Muscle layer of duodenum (tissue), 2 donors: Measurements from ENCODE around the gene RGSL1.
"Not testable (repeated sequence)": the region's sequence is repeated elsewhere in the genome, so short reads cannot be mapped to it uniquely, and the experiment has no call there.

Experiments
- H3K27ac ChIP-seq: one replicate; pipeline ENCODE4 v1.7.0; 2013; ENCODE audit warnings: mild to moderate bottlenecking, low read length
- H3K27me3 ChIP-seq: one replicate; pipeline ENCODE4 v1.7.0; 2013; ENCODE audit warnings: low read depth, mild to moderate bottlenecking, control low read depth, low read length
- H3K36me3 ChIP-seq, 2 donors: one replicate each; pipeline ENCODE4 v1.7.0; 2013; ENCODE audit warnings: low read length in 2 of 2, control low read depth in 1 of 2, mild to moderate bottlenecking in 1 of 2; ENCODE audit not compliant: insufficient read depth in 2 of 2, control insufficient read depth in 1 of 2
- H3K4me1 ChIP-seq, 2 donors: one replicate each; pipeline ENCODE4 v1.7.0; 2013; ENCODE audit warnings: low read length in 2 of 2, mild to moderate bottlenecking in 2 of 2, control low read depth in 1 of 2, moderate library complexity in 1 of 2; ENCODE audit not compliant: insufficient read depth in 2 of 2, control insufficient read depth in 1 of 2
- H3K4me3 ChIP-seq, 2 donors: one replicate each; pipeline ENCODE4 v1.7.0; 2013; ENCODE audit warnings: low read length in 2 of 2, low read depth in 1 of 2, mild to moderate bottlenecking in 1 of 2
- H3K9me3 ChIP-seq, 2 donors: one replicate each; pipeline ENCODE4 v1.7.0; 2013; ENCODE audit warnings: low read length in 2 of 2, control low read depth in 1 of 2, mild to moderate bottlenecking in 1 of 2; ENCODE audit not compliant: control insufficient read depth in 1 of 2
- donor health status: healthy.

The RGSL1 gene

GRCh38 chr1:182493063-182493462 lies 43.1 kb downstream of the RGSL1 start:
- no peak overlapping the region for H3K4me3 ChIP-seq
- H3K36me3 ChIP-seq, result no peaks in the 10 kb centered on the region
- no peaks in the 10 kb centered on the region for H3K4me1 ChIP-seq
- no peak overlapping the region for H3K27ac ChIP-seq
- no peaks in the 10 kb centered on the region for H3K9me3 ChIP-seq
- no peaks in the 10 kb centered on the region for H3K27me3 ChIP-seq

GRCh38 chr1:182495002-182495401 lies 45.1 kb downstream of the RGSL1 start:
- Histone ChIP-seq H3K36me3 (no peaks in the 10 kb centered on the region), H3K9me3 (no peaks in the 10 kb centered on the region), H3K4me3 (no peak overlapping the region), H3K27me3 (no peaks in the 10 kb centered on the region), H3K27ac (no peak overlapping the region), H3K4me1 (no peaks in the 10 kb centered on the region)

DNA sequence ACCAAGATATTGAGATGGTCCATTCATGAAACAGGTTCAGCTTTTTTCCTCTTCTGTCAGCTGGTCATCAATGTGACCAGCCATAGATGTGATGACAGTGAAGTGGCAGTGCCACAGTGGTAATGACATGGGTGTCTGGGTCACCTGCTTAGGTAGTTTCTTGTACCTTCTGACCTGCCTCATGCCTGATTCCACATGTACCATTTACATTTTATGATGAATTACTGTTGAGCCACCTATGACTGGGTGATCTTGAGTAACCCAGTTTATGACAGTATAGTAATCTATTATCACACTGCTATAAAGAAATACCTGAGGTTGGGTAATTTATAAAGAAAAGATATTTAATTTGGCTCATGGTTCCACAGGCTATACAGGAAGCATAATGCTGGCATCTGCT lies 45.7 kb downstream of the RGSL1 start:
- H3K4me1 ChIP-seq, result no peaks in the 10 kb centered on the region
- H3K27ac ChIP-seq, result no peak overlapping the region
- no peaks in the 10 kb centered on the region for H3K27me3 ChIP-seq
- no peaks in the 10 kb centered on the region for H3K9me3 ChIP-seq
- no peak overlapping the region for H3K4me3 ChIP-seq
- no peaks in the 10 kb centered on the region for H3K36me3 ChIP-seq

GRCh38 chr1:182507685-182508084 lies 57.7 kb downstream of the RGSL1 start:
- H3K4me1 ChIP-seq, result no peaks in the 10 kb centered on the region
- H3K27ac ChIP-seq, result no peak overlapping the region
- no peaks in the 10 kb centered on the region for H3K36me3 ChIP-seq
- no peaks in the 10 kb centered on the region for H3K27me3 ChIP-seq
- no peak overlapping the region for H3K4me3 ChIP-seq
- H3K9me3 ChIP-seq, result no peaks in the 10 kb centered on the region

DNA sequence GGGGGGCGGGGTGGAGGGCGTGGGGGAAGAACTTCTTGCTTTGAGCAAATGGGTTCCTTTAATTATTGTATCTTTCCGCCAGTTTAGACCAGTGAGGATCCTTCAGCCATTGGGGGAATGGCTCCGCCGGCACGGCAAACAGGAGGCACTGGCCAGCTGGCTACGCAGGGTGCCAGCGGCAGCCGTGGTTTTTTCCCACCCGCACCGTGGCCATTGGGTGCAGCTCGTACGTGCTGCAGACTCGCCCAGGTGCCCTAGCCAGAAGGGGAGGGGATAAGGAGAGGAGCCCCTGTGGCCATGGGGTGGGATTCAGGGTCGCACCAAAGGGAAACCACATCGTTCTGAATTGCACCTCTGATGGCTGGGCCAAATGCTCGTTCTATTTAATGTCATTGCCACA lies 65.6 kb downstream of the RGSL1 start:
- no peak overlapping the region for H3K27ac ChIP-seq
- H3K4me1 ChIP-seq, result no peaks in the 10 kb centered on the region
- H3K27me3 ChIP-seq, result no peaks in the 10 kb centered on the region
- H3K4me3 ChIP-seq, result no peak overlapping the region
- peaks cover 0 to 7% of the 10 kb centered on the region in 2 donors for H3K9me3 ChIP-seq
- no peaks in the 10 kb centered on the region for H3K36me3 ChIP-seq

DNA sequence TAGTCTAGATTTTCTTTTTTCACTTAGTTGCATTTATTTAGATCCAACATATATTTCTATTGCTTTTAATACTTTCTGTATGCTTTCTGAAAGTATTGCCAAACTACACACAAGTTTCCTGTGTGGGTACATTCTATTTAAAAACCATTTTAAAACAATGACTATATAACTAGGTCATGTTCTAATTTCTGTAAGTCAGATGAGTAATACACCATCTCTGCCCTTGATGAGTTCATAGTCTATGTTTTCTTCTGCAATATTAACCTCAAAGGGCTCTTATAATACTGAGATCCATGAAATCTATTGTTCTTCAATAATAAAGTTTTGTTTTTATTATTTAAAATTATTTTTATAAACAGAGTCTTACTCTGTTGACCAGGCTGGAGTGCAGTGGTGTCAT lies 70.8 kb downstream of the RGSL1 start:
- no peak overlapping the region for H3K4me3 ChIP-seq
- no peaks in the 10 kb centered on the region for H3K36me3 ChIP-seq
- no peaks in the 10 kb centered on the region for H3K4me1 ChIP-seq
- H3K27ac ChIP-seq, result no peak overlapping the region
- no peaks in the 10 kb centered on the region for H3K27me3 ChIP-seq
- peaks cover 9 to 11% of the 10 kb centered on the region in 2 donors for H3K9me3 ChIP-seq

GRCh38 chr1:182525342-182525741 lies 75.4 kb downstream of the RGSL1 start:
- H3K9me3 ChIP-seq, result peaks cover 10 to 19% of the 10 kb centered on the region in 2 donors
- no peak overlapping the region for H3K27ac ChIP-seq
- H3K4me3 ChIP-seq, result no peak overlapping the region
- H3K36me3 ChIP-seq, result no peaks in the 10 kb centered on the region
- H3K4me1 ChIP-seq, result no peaks in the 10 kb centered on the region
- no peaks in the 10 kb centered on the region for H3K27me3 ChIP-seq

- H3K4me3 ChIP-seq, result no peak overlapping the region
- H3K27me3 ChIP-seq, result no peaks in the 10 kb centered on the region
- H3K36me3 ChIP-seq, result no peaks in the 10 kb centered on the region
- H3K27ac ChIP-seq, result no peak overlapping the region
- no peaks in the 10 kb centered on the region for H3K4me1 ChIP-seq
- peaks cover 10 to 19% of the 10 kb centered on the region in 2 donors for H3K9me3 ChIP-seq
Measured at GRCh38 chr1:182527680-182528079, 77.7 kb downstream of the RGSL1 start.

GRCh38 chr1:182528206-182528605 lies 78.3 kb downstream of the RGSL1 start:
- H3K36me3 ChIP-seq, H3K4me3 ChIP-seq, H3K27ac ChIP-seq, H3K4me1 ChIP-seq, H3K27me3 ChIP-seq: not testable (repeated sequence)
- peaks cover 10 to 19% of the 10 kb centered on the region in 2 donors for H3K9me3 ChIP-seq

GRCh38 chr1:182533896-182534295 lies 84.0 kb downstream of the RGSL1 start:
- no peak overlapping the region for H3K4me3 ChIP-seq
- no peaks in the 10 kb centered on the region for H3K27me3 ChIP-seq
- no peak overlapping the region for H3K27ac ChIP-seq
- no peaks in the 10 kb centered on the region for H3K36me3 ChIP-seq
- peaks cover 0 to 5% of the 10 kb centered on the region in 2 donors for H3K9me3 ChIP-seq
- no peaks in the 10 kb centered on the region for H3K4me1 ChIP-seq

DNA sequence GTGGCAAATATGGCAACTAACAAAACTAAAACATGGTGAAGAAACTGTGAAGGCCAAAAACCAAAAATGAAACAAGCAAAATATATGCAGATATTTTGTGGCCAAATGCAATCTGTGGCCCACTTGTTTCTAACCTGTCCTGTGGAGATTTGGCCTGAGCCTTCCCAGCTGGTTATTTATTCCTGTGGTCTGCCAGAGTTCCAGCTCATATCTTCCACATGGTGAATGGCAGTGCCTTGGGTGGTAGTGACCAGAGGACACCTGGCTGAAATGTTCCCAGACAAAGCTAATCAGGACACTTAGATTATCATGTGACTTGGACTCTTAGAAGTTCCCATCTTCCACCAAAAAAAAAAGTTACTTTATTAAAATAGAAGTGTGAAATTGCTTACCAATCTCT lies 99.4 kb downstream of the RGSL1 start:
- H3K4me3 ChIP-seq, result no peak overlapping the region
- H3K27ac ChIP-seq, result no peak overlapping the region
- H3K27me3 ChIP-seq, result no peaks in the 10 kb centered on the region
- H3K4me1 ChIP-seq, result no peaks in the 10 kb centered on the region
- peaks cover 0 to 6% of the 10 kb centered on the region in 2 donors for H3K9me3 ChIP-seq
- no peaks in the 10 kb centered on the region for H3K36me3 ChIP-seq

DNA sequence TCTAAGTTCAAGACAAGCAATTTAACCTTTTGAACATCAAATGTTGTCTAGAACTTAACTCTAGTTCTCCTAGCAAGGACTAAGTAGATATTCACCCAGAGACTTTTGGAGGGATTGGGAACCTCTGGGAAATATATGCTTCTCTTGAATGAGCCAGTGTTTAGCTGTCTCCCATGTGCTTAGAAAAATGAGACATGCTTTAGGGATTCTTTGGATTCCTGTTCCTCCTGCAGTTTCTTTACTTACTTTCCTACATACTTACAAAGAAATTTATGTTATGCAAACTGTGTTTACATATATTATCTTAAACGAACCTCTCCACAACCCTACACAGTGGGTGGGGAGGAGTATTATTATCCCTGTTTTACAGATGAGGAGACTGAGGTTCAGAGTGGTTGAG lies 99.9 kb downstream of the RGSL1 start:
- H3K9me3 ChIP-seq, result peaks cover 0 to 6% of the 10 kb centered on the region in 2 donors
- H3K27me3 ChIP-seq, result no peaks in the 10 kb centered on the region
- no peaks in the 10 kb centered on the region for H3K4me1 ChIP-seq
- H3K36me3 ChIP-seq, result no peaks in the 10 kb centered on the region
- no peak overlapping the region for H3K27ac ChIP-seq
- no peak overlapping the region for H3K4me3 ChIP-seq
